Stimulated activated CD4-positive, alpha-beta T cell treated with anti-CD3 and anti-CD28 coated beads, Interleukin-2, amount 100 ng/mL, for 4 hours (primary cell): ENCODE measurements around the gene FERD3L.

Source experiments
- DNase-seq: peaks from one replicate; pipeline ENCODE4 v3.0.0-alpha.2; 2020; ENCODE audit warnings: low read depth

The FERD3L gene

DNA sequence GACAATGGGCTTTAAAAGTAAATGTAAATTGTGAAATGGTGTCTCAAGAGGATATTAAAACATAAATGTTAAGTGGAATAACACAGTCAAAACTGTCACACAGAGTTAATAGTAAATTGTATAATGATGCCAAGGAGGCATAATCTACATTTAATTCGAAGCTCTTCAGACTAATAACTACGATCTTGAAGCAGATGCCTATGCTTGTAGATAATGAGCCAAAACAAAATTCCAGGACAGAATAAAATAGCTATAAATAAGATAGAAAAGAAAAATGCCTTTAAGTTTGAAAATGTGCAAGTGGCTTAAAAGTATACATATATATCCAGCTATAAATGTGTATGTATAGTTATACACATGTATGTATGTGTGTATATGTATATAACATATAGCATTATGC is 45.3 kb downstream of the FERD3L start:
- no peak for DNase-seq

DNA sequence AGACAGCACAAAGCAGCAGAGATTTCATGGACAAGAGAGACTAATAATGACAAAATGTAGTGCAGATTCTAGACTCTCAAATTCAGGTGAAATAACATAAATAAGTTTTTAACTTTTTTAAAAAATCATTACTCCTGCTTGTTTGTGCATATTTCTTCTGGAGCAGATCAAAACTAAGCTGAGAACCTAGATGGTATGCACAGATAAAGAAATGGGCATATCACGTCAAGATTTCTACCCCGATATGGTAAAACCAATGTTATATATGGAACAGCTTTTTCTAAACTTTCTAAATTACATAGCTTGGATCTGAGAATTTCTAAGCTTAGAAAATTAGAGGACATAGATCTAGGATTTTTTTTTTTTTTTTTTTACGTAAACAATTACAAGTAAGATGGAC is 46.0 kb downstream of the FERD3L start:
- DNase-seq = no peak

GRCh38 chr7:19098510-19098909 is 46.7 kb downstream of the FERD3L start:
- DNase-seq = no peak

DNA sequence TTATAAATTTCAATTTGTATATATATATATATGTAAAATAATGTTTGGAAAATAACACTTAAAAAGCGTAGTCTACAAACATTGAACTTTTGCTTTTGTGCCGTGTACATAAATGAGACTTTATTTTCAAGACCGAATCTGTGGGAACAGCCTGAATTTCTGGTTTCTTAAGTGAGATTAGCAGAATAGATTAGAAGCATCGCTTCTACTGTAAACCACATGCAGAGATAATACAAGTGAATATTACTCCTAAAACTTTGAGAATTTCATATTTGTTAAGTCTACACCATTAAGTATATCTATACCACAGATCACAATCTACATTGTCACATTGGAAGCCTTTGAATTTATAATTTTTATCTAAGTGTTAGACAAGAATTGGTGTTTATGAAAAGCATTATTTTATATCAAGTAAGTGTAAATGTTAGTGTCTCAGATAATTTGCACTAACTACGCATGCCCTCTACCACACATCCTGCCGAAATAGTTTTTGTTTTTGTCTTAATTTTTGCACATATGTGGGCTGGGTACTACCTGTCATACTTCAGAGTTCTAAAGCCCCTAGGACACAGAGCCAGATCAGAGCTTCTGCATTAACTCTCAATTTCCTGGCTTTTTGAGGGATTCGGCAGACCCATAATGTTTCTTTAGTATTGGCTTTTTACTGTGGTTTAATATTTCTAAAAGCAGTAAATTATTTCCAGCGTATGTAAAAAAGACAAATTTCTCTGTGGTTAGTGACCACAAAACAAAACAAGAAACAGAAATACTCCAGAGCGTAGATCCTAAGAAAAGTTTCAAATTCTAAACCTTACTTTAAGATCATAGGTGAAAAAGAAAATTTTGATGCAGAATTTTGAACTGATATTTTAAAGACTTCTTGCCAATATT is 47.8 kb downstream of the FERD3L start:
- no peak for DNase-seq

GRCh38 chr7:19095353-19095860 is 49.8 kb downstream of the FERD3L start:
- no peak for DNase-seq
